Gastrocnemius medialis (tissue), 4 donors: Measurements from ENCODE around the gene LACTBL1. TPM values are rescaled to one million over a fixed set of nuclear protein-coding genes. Genes with fewer than 3 reads are reported as not detected.

ENCODE experiments used
- ATAC-seq, 2 donors: fragments of 150-250 bp; one replicate each; pipeline ENCODE4 v1.9.1; 2016
- DNase-seq, 2 donors: peaks; one replicate each; pipeline ENCODE4 v3.0.0-alpha.2; 2019
- H3K27ac ChIP-seq, 4 donors: fragments of 200-600 bp; sonication (generic); 1 replicate in 1 of 4; 2 replicates in 3 of 4; pipeline ENCODE4 v1.5.1; 2016 to 2018; ENCODE audit warnings: mild to moderate bottlenecking in 2 of 4, moderate library complexity in 1 of 4
- H3K27me3 ChIP-seq, 3 donors: fragments of 200-600 bp; sonication (generic) in 2 of 3; 1 replicate in 1 of 3; 2 replicates in 2 of 3; pipeline versions ENCODE4 v1.5.1 to v1.6.0; 2016 to 2019; ENCODE audit warnings: mild to moderate bottlenecking in 1 of 3, moderate library complexity in 1 of 3
- H3K36me3 ChIP-seq, 2 donors: fragments of 200-600 bp; sonication (generic) in 1 of 2; one replicate each; pipeline ENCODE4 v1.5.1; 2017 to 2018
- H3K4me1 ChIP-seq, 2 donors: fragments of 200-600 bp; sonication (generic) in 1 of 2; one replicate each; pipeline ENCODE4 v1.5.1; 2016 to 2017; ENCODE audit warnings: mild to moderate bottlenecking in 2 of 2
- H3K4me3 ChIP-seq, 4 donors: fragments of 200-600 bp; sonication (generic) in 3 of 4; 1 replicate in 1 of 4; 2 replicates in 3 of 4; pipeline ENCODE4 v1.5.1; 2016 to 2019; ENCODE audit warnings: mild to moderate bottlenecking in 2 of 4
- H3K9me3 ChIP-seq, 3 donors: fragments of 200-600 bp; sonication (generic) in 2 of 3; 1 replicate in 1 of 3; 2 replicates in 2 of 3; pipeline ENCODE4 v1.5.1; 2016 to 2019
- CTCF ChIP-seq, 5 experiments: fragments of 450-650 bp in 3 of 5; fragments of 200-600 bp in 2 of 5; sonication (generic) in 2 of 5; IDR thresholded peaks in 4 of 5; conservative IDR thresholded peaks in 1 of 5; 1 replicate in 4 of 5; 2 replicates in 1 of 5; pipeline ENCODE4 v1.5.1; 2016 to 2019; ENCODE audit warnings: antibody characterized with exemption in 5 of 5, mild to moderate bottlenecking in 3 of 5, moderate library complexity in 3 of 5
- POLR2A ChIP-seq, 2 donors: fragments of 450-650 bp; IDR thresholded peaks; one replicate each; pipeline ENCODE4 v1.6.1; 2017; ENCODE audit warnings: antibody characterized with exemption in 2 of 2, mild to moderate bottlenecking in 2 of 2, moderate library complexity in 2 of 2
- in situ Hi-C, 4 donors: fragments of 200-750 bp; cut with MboI; loops; one replicate each; pipeline versions ENCODE4 v1.15.0 to v1.8.0; 2017; ENCODE audit warnings: low sequenced_read_pairs in 4 of 4
- intact Hi-C: fragments of 100-400 bp; cut with DNase I; formaldehyde crosslinking; loops from one replicate; pipeline ENCODE4 v1.15.1; 2023; ENCODE audit warnings: low total_unique reads
- total RNA-seq, 4 donors: library from RNA; depleted of rRNA; stranded (reverse); fragments of >200 nt; gene quantifications; one replicate each; pipeline versions ENCODE4 v1.1.0 to v1.2.3, GENCODE V29; 2016

Gene LACTBL1
- total RNA-seq, 4 donors from 2014 or later, result not detected

- intact Hi-C loops, result loop anchor here (2.0 kb wide), 3 partner anchors 113 to 209 kb away; no protein-coding TSS in a partner anchor
- Histone ChIP-seq H3K36me3 (no peaks in the 10 kb centered on the region), H3K27me3 (peaks cover 4 to 18% (median 10%) of the 10 kb centered on the region in 3 donors), H3K9me3 (no peaks in the 10 kb centered on the region), H3K27ac (no peak overlapping the region), H3K4me3 (no peak overlapping the region), H3K4me1 (no peaks in the 10 kb centered on the region)
- TF ChIP-seq CTCF (IDR thresholded peaks at IDR 0.05 in 4 of 5, conservative IDR thresholded peaks at IDR 0.05 in 1 of 5), result no peak
- no peak for TF ChIP-seq POLR2A (IDR thresholded peaks at IDR 0.05)
- no peak for DNase-seq
- ATAC-seq, result no peak
- in situ Hi-C loops, result loop anchor here (5.0 to 10.0 kb wide), 2 partner anchors 209 to 212 kb away; no protein-coding TSS in a partner anchor
These were observed 3.0 kb upstream of the LACTBL1 start for GRCh38 chr1:22975694-22976093.

GRCh38 chr1:22971611-22972405 lies 858 bp downstream of the LACTBL1 start:
- in situ Hi-C loops, result loop anchor here in 3 of 4 donors (10.0 kb wide), 1 partner anchor 213 kb away; no protein-coding TSS in a partner anchor
- no peak overlapping the region for H3K27ac ChIP-seq
- TF ChIP-seq CTCF (IDR thresholded peaks at IDR 0.05 in 4 of 5, conservative IDR thresholded peaks at IDR 0.05 in 1 of 5), result no peak
- TF ChIP-seq POLR2A (IDR thresholded peaks at IDR 0.05), result no peak
- H3K36me3 ChIP-seq, result no peaks in the 10 kb centered on the region
- H3K4me1 ChIP-seq, result no peaks in the 10 kb centered on the region
- DNase-seq (no peak), ATAC-seq (no peak)
- no peak overlapping the region for H3K4me3 ChIP-seq
- peaks cover 22 to 43% (median 25%) of the 10 kb centered on the region in 3 donors for H3K27me3 ChIP-seq
- intact Hi-C loops, result no loop called here
- no peaks in the 10 kb centered on the region for H3K9me3 ChIP-seq

- ATAC-seq (no peak), DNase-seq (no peak)
- Histone ChIP-seq H3K36me3 (no peaks in the 10 kb centered on the region), H3K9me3 (no peaks in the 10 kb centered on the region), H3K4me3 (no peak overlapping the region), H3K4me1 (no peaks in the 10 kb centered on the region), H3K27me3 (peaks cover 22 to 46% (median 25%) of the 10 kb centered on the region in 3 donors), H3K27ac (no peak overlapping the region)
- no peak for TF ChIP-seq CTCF (IDR thresholded peaks at IDR 0.05 in 4 of 5, conservative IDR thresholded peaks at IDR 0.05 in 1 of 5)
- TF ChIP-seq POLR2A (IDR thresholded peaks at IDR 0.05), result no peak
- intact Hi-C loops (no loop called here), in situ Hi-C loops (loop anchor here in 3 of 4 donors (10.0 kb wide), 1 partner anchor 214 kb away; no protein-coding TSS in a partner anchor)
These were observed 1.5 kb downstream of the LACTBL1 start for GRCh38 chr1:22971161-22971560.

- ATAC-seq (no peak), DNase-seq (no peak)
- Histone ChIP-seq H3K4me3 (no peak overlapping the region), H3K27me3 (peaks cover 22 to 46% (median 25%) of the 10 kb centered on the region in 3 donors), H3K27ac (no peak overlapping the region), H3K4me1 (no peaks in the 10 kb centered on the region), H3K36me3 (no peaks in the 10 kb centered on the region), H3K9me3 (no peaks in the 10 kb centered on the region)
- no peak for TF ChIP-seq POLR2A (IDR thresholded peaks at IDR 0.05)
- TF ChIP-seq CTCF (IDR thresholded peaks at IDR 0.05 in 4 of 5, conservative IDR thresholded peaks at IDR 0.05 in 1 of 5), result no peak
- in situ Hi-C loops (loop anchor here in 3 of 4 donors (10.0 kb wide), 1 partner anchor 215 kb away; no protein-coding TSS in a partner anchor), intact Hi-C loops (no loop called here)
These were observed 2.6 kb downstream of the LACTBL1 start for GRCh38 chr1:22970096-22970495.
